H1 (cell line): Measurements from ENCODE around the gene ZNF70. TPM values are rescaled to one million over a fixed set of nuclear protein-coding genes. Genes with fewer than 3 reads are reported as not detected.

Source experiments
- CTCF ChIA-PET: fragments of 300-600 bp; sonication (Branson Sonifier 250); formaldehyde crosslinking; loops from one replicate; lab custom pipeline; 2021; ENCODE audit not compliant: partially characterized antibody; lab: Charles Lee
- POLR2A ChIA-PET: fragments of 300-600 bp; sonication (Branson Sonifier 250); formaldehyde crosslinking; loops from one replicate; lab custom pipeline; 2021; ENCODE audit warnings: inconsistent platforms; ENCODE audit not compliant: partially characterized antibody; lab: Charles Lee
- DNase-seq, 2 experiments: peaks; one replicate each; pipeline versions ENCODE4 v3.0.0 to v3.0.0-alpha.2; 2010 to 2022; ENCODE audit warnings: low spot score in 2 of 2, low read depth in 1 of 2, mixed read lengths in 1 of 2
- FAIRE-seq: peaks from 2 replicates; lab custom pipeline; 2011; peaks lifted over from hg19 to GRCh38; lab: Jason Lieb, UNC
- H2AFZ ChIP-seq: 2 replicates; pipeline ENCODE4 v1.8.1; 2012; ENCODE audit warnings: low read length, inconsistent platforms
- H2AK5ac ChIP-seq: 2 replicates; pipeline ENCODE4 v1.6.1; 2013; ENCODE audit warnings: low read depth, low read length
- H2BK120ac ChIP-seq: replicated peaks from 2 replicates; pipeline ENCODE3; 2013; ENCODE audit warnings: low read depth, low read length, inconsistent platforms
- H2BK12ac ChIP-seq: 2 replicates; pipeline ENCODE4 v1.6.1; 2013; ENCODE audit warnings: low read depth, low read length
- H2BK15ac ChIP-seq: 2 replicates; pipeline ENCODE4 v1.6.1; 2013; ENCODE audit warnings: low read length
- H2BK20ac ChIP-seq: 2 replicates; pipeline ENCODE4 v1.6.1; 2013; ENCODE audit warnings: low read length
- H2BK5ac ChIP-seq: 2 replicates; pipeline ENCODE4 v1.6.1; 2013; ENCODE audit warnings: low read depth, low read length
- H3K14ac ChIP-seq: 2 replicates; pipeline ENCODE4 v1.6.1; 2013; ENCODE audit warnings: inconsistent platforms; ENCODE audit not compliant: insufficient read length
- H3K18ac ChIP-seq: 2 replicates; pipeline ENCODE4 v1.6.1; 2013; ENCODE audit warnings: low read length; ENCODE audit errors: extremely low read depth
- H3K23ac ChIP-seq: 2 replicates; pipeline ENCODE4 v1.6.1; 2013; ENCODE audit warnings: inconsistent platforms; ENCODE audit not compliant: insufficient read length
- H3K23me2 ChIP-seq: 2 replicates; pipeline ENCODE4 v1.6.1; 2013; ENCODE audit warnings: low read depth, low read length
- H3K27ac ChIP-seq: 2 replicates; pipeline ENCODE4 v1.6.1; 2011; ENCODE audit warnings: low read depth, low read length, inconsistent platforms
- H3K27me3 ChIP-seq, 4 experiments: replicated peaks in 1 of 4; 1 replicate in 1 of 4; 2 replicates in 3 of 4; pipeline versions ENCODE4 v1.6.1 to v1.8.1; 2011 to 2013; ENCODE audit warnings: low read length in 3 of 4, mild to moderate bottlenecking in 3 of 4, inconsistent platforms in 2 of 4, mixed read lengths in 2 of 4, moderate library complexity in 1 of 4; ENCODE audit not compliant: control insufficient read depth in 3 of 4, insufficient read depth in 3 of 4; ENCODE audit errors: extremely low read depth in 1 of 4
- H3K36me3 ChIP-seq, 4 experiments: 2 replicates each; pipeline versions ENCODE4 v1.6.1 to v1.8.1; 2011 to 2013; ENCODE audit warnings: mild to moderate bottlenecking in 4 of 4, low read length in 3 of 4, moderate library complexity in 2 of 4, control low read depth in 1 of 4, inconsistent platforms in 1 of 4; ENCODE audit not compliant: insufficient read depth in 4 of 4, control insufficient read depth in 2 of 4
- H3K4ac ChIP-seq: replicated peaks from 2 replicates; pipeline ENCODE3; 2013; ENCODE audit warnings: low read length, low read depth, mixed read lengths, inconsistent platforms; ENCODE audit not compliant: insufficient read length
- H3K4me1 ChIP-seq, 4 experiments: replicated peaks in 1 of 4; 1 replicate in 1 of 4; 2 replicates in 3 of 4; pipeline versions ENCODE4 v1.6.1 to v1.8.1; 2011 to 2013; ENCODE audit warnings: low read length in 3 of 4, inconsistent platforms in 2 of 4, mixed read lengths in 1 of 4; ENCODE audit not compliant: insufficient read depth in 4 of 4, control insufficient read depth in 3 of 4
- H3K4me2 ChIP-seq, 2 experiments: 2 replicates each; pipeline versions ENCODE4 v1.6.1 to v1.8.1; 2011 to 2013; ENCODE audit warnings: low read depth in 2 of 2, low read length in 2 of 2, control low read depth in 1 of 2, inconsistent platforms in 1 of 2, mild to moderate bottlenecking in 1 of 2; ENCODE audit not compliant: insufficient read depth in 1 of 2
- H3K4me3 ChIP-seq, 4 experiments: fragments of 200-600, 300-600 bp in 1 of 4; sonication (generic), shearing (Covaris generic), sonication (Bioruptor Twin) in 1 of 4; 2 replicates each; pipeline versions ENCODE4 v1.5.1 to v1.8.1; 2011 to 2016; ENCODE audit warnings: low read length in 4 of 4, low read depth in 3 of 4, control low read depth in 2 of 4, inconsistent platforms in 2 of 4, mild to moderate bottlenecking in 2 of 4, mixed read lengths in 1 of 4, moderate library complexity in 1 of 4; ENCODE audit not compliant: insufficient read depth in 2 of 4; ENCODE audit errors: extremely low read depth in 1 of 4
- H3K56ac ChIP-seq: replicated peaks from 2 replicates; pipeline ENCODE3; 2013; ENCODE audit warnings: low read depth, mild to moderate bottlenecking, mixed read lengths, low read length, inconsistent platforms; ENCODE audit not compliant: insufficient read length
- H3K79me1 ChIP-seq: 2 replicates; pipeline ENCODE4 v1.6.1; 2013; ENCODE audit warnings: low read depth, low read length, control low read depth
- H3K79me2 ChIP-seq, 2 experiments: 2 replicates each; pipeline versions ENCODE4 v1.6.1 to v1.8.1; 2012 to 2013; ENCODE audit warnings: low read length in 2 of 2, mild to moderate bottlenecking in 2 of 2, inconsistent platforms in 1 of 2; ENCODE audit not compliant: insufficient read depth in 2 of 2, control insufficient read depth in 1 of 2
- H3K9ac ChIP-seq, 4 experiments: replicated peaks in 1 of 4; 1 replicate in 1 of 4; 2 replicates in 3 of 4; pipeline versions ENCODE4 v1.6.1 to v1.8.1; 2011 to 2013; ENCODE audit warnings: low read depth in 3 of 4, low read length in 3 of 4, control low read depth in 2 of 4, mild to moderate bottlenecking in 2 of 4, moderate library complexity in 2 of 4, inconsistent platforms in 1 of 4; ENCODE audit errors: extremely low read depth in 1 of 4
- H3K9me3 ChIP-seq, 2 experiments: 2 replicates each; pipeline versions ENCODE4 v1.6.1 to v1.8.1; 2012 to 2013; ENCODE audit warnings: mild to moderate bottlenecking in 2 of 2, moderate library complexity in 2 of 2, control low read depth in 1 of 2, inconsistent platforms in 1 of 2, low read depth in 1 of 2, low read length in 1 of 2, mixed read lengths in 1 of 2; ENCODE audit not compliant: insufficient read depth in 2 of 2
- H4K20me1 ChIP-seq, 2 experiments: replicated peaks in 1 of 2; 2 replicates each; pipeline versions ENCODE3 to v1.8.1; 2011 to 2013; ENCODE audit warnings: inconsistent platforms in 2 of 2, low read length in 2 of 2, mild to moderate bottlenecking in 1 of 2; ENCODE audit not compliant: insufficient read depth in 2 of 2, control insufficient read depth in 1 of 2
- H4K5ac ChIP-seq: 2 replicates; pipeline ENCODE4 v1.6.1; 2013; ENCODE audit warnings: low read length, low read depth, mixed read lengths, inconsistent platforms; ENCODE audit not compliant: insufficient read length
- H4K8ac ChIP-seq: 2 replicates; pipeline ENCODE4 v1.8.0; 2013; ENCODE audit warnings: mild to moderate bottlenecking, moderate library complexity, low read length, inconsistent platforms; ENCODE audit not compliant: insufficient read depth; ENCODE audit errors: extremely low read depth
- H4K91ac ChIP-seq: replicated peaks from 2 replicates; pipeline ENCODE3; 2013; ENCODE audit warnings: low read length, mixed read lengths, inconsistent platforms; ENCODE audit not compliant: insufficient read length
- EP300 ChIP-seq, 2 experiments: IDR thresholded peaks; 1 replicate in 1 of 2; 2 replicates in 1 of 2; pipeline ENCODE4 v1.6.1; 2011 to 2012; ENCODE audit warnings: low read depth in 2 of 2, low read length in 2 of 2, mild to moderate bottlenecking in 2 of 2, borderline replicate concordance in 1 of 2, inconsistent platforms in 1 of 2, moderate library complexity in 1 of 2
- HDAC6 ChIP-seq: IDR thresholded peaks from one replicate; pipeline ENCODE4 v1.7.1; 2012; ENCODE audit warnings: low read depth, mild to moderate bottlenecking, inconsistent platforms, low read length, moderate library complexity
- KDM1A ChIP-seq: fragments of 200-600, 300-600 bp; sonication (generic); IDR thresholded peaks from 2 replicates; pipeline ENCODE4 v1.7.1; 2016; ENCODE audit warnings: mild to moderate bottlenecking, low read length, borderline replicate concordance
- RNF2 ChIP-seq: fragments of 200-900, 300-1000 bp; sonication (generic); IDR thresholded peaks from 2 replicates; pipeline ENCODE4 v1.7.1; 2016; ENCODE audit warnings: borderline replicate concordance, low read depth, mild to moderate bottlenecking, antibody characterized with exemption, low read length; ENCODE audit not compliant: poor library complexity, severe bottlenecking; ENCODE audit errors: missing control alignments
- SIN3A ChIP-seq, 2 experiments: IDR thresholded peaks in 1 of 2; conservative IDR thresholded peaks in 1 of 2; 2 replicates each; pipeline ENCODE4 v1.6.1; 2011 to 2012; ENCODE audit warnings: low read length in 2 of 2, improper control_type of control experiment in 1 of 2, low read depth in 1 of 2, mild to moderate bottlenecking in 1 of 2
- SRF ChIP-seq: IDR thresholded peaks from 2 replicates; pipeline ENCODE4 v1.6.1; 2011; ENCODE audit warnings: mild to moderate bottlenecking, low read depth, low read length, moderate library complexity
- TEAD4 ChIP-seq: IDR thresholded peaks from 2 replicates; pipeline ENCODE4 v1.6.1; 2012; ENCODE audit warnings: low read depth, low read length, inconsistent platforms, mixed read lengths
- whole genome bisulfite sequencing, 2 experiments: shearing (Covaris generic) in 1 of 2; methylation state at CpG; one replicate each; pipeline versions ENCODE4 v1.1.6 to v1.1.7; 2013 to 2015; ENCODE audit warnings: low lambda C conversion rate in 2 of 2, mixed read lengths in 2 of 2, inconsistent platforms in 1 of 2, low coverage in 1 of 2, missing lambda C conversion rate in 1 of 2; ENCODE audit not compliant: insufficient replicate concordance in 2 of 2, insufficient coverage in 1 of 2, insufficient read length in 1 of 2; ENCODE audit errors: extremely low coverage in 1 of 2, missing lambda C conversion rate in 1 of 2; 5-methylcytosine and 5-hydroxymethylcytosine counted together
- polyA plus RNA-seq, 7 experiments: library from polyadenylated mRNA; depleted of rRNA in 3 of 7; stranded (reverse) in 5 of 7; unstranded in 2 of 7; fragments of >200 nt in 5 of 7; fragments of 200-250 nt in 2 of 7; gene quantifications; 1 replicate in 5 of 7; 2 replicates in 1 of 7; 4 replicates in 1 of 7; pipeline versions ENCODE4 v1.2.1 to v1.2.3, GENCODE V29; 2011 to 2013; ENCODE audit warnings: missing spikeins in 2 of 7, mixed read lengths in 2 of 7
- total RNA-seq: library from RNA; stranded (reverse); fragmentation: NEBNext Ultra II Directional; extraction: Animal tissue kit (Norgen Biotek cat#: 25700); gene quantifications from 2 replicates; pipeline ENCODE4 v1.2.1, GENCODE V29; 2021
- TF ChIP-seq, protein P1 (sequence below): IDR thresholded peaks from 2 replicates; pipeline ENCODE4 v1.6.1; 2012; ENCODE audit warnings: inconsistent platforms
- TF ChIP-seq, protein P2 (sequence below): IDR thresholded peaks from 2 replicates; pipeline ENCODE4 v1.6.1; 2012; ENCODE audit warnings: low read length, inconsistent platforms

Gene ZNF70
- total and polyA plus RNA-seq, 2 of the 8 experiments (the other 6 are each of a cell fraction or from before 2014, with no cell fraction given) = 1.1 to 2.6 TPM

DNA sequence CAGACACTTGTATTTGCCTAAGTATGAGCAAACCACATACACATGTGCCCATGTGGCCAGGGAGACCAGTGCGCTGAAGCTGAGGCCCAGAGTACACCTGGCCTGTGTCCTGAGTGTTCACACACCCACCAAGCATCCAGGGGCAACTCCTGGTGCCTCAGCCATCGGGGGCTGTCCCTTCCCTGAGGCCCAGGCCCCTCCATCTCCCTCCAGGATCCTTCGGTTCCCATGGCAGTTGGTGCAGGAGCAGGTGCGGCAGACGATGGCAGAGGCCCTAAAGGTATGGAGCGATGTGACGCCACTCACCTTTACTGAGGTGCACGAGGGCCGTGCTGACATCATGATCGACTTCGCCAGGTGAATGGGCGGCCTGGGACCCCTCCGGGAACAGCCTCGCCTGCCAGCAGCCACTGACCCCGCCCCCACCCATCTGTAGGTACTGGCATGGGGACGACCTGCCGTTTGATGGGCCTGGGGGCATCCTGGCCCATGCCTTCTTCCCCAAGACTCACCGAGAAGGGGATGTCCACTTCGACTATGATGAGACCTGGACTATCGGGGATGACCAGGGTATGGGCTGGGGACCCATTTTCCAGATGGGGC is 29.3 kb upstream of the ZNF70 start:
- Histone ChIP-seq H3K27ac (no peak overlapping the region), H3K23me2 (no peaks in the 10 kb centered on the region), H2BK120ac (no peak overlapping the region), H4K20me1 (peaks cover 0 to 2% of the 10 kb centered on the region in 2 experiments), H3K23ac (no peak overlapping the region), H4K5ac (no peak overlapping the region), H2BK5ac (no peak overlapping the region), H3K18ac (no peak overlapping the region), H3K36me3 (no peaks in the 10 kb centered on the region), H3K4ac (no peak overlapping the region), H2BK12ac (no peak overlapping the region), H3K9ac (no peak overlapping the region; a peak in 1 of 7 replicates), H2AFZ (no peak overlapping the region), H3K56ac (no peak overlapping the region), H4K8ac (no peak overlapping the region), H3K27me3 (peaks cover 0 to 2% (median 0%) of the 10 kb centered on the region in 4 experiments; a peak in 2 of 7 replicates), H3K79me1 (no peaks in the 10 kb centered on the region; the same call in 1 of the 2 replicates), H2BK15ac (no peak overlapping the region), H3K4me1 (peaks cover 0 to 6% (median 0%) of the 10 kb centered on the region in 4 experiments; a peak in 2 of 7 replicates), H2AK5ac (no peak overlapping the region), H2BK20ac (no peak overlapping the region), H3K4me2 (no peak overlapping the region), H3K9me3 (no peaks in the 10 kb centered on the region), H3K4me3 (no peak overlapping the region), H3K79me2 (no peaks in the 10 kb centered on the region), H4K91ac (no peak overlapping the region), H3K14ac (no peak overlapping the region)
- 88% methylated on average over 20 of the region's 20 CpGs; no CpG with 5 or more reads in 1 of the 2 experiments for WGBS, 2 experiments
- POLR2A ChIA-PET = interaction anchor here (1.5 to 3.9 kb wide), 2 partner anchors 12 to 114 kb away, joined by 3 to 21 read pairs; partner anchors contain the start of gene CHCHD10
- CTCF ChIA-PET = no interaction called here
- FAIRE-seq (no peak), DNase-seq (no peak)
- TF ChIP-seq, protein P1, sequence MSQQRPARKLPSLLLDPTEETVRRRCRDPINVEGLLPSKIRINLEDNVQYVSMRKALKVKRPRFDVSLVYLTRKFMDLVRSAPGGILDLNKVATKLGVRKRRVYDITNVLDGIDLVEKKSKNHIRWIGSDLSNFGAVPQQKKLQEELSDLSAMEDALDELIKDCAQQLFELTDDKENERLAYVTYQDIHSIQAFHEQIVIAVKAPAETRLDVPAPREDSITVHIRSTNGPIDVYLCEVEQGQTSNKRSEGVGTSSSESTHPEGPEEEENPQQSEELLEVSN = no peak
- TF ChIP-seq SIN3A (conservative IDR thresholded peaks at IDR 0.05 in 1 of 2, IDR thresholded peaks at IDR 0.05 in 1 of 2; ENCODE audit: low read depth in 1 of 2, low read length in 2 of 2) (no peak), SRF (no peak), KDM1A (no peak), EP300 (IDR thresholded peaks at IDR 0.05; ENCODE audit: borderline replicate concordance in 1 of 2, low read depth in 2 of 2, low read length in 2 of 2) (no peak), HDAC6 (no peak), RNF2 (no peak), TEAD4 (no peak)
- TF ChIP-seq, protein P2, sequence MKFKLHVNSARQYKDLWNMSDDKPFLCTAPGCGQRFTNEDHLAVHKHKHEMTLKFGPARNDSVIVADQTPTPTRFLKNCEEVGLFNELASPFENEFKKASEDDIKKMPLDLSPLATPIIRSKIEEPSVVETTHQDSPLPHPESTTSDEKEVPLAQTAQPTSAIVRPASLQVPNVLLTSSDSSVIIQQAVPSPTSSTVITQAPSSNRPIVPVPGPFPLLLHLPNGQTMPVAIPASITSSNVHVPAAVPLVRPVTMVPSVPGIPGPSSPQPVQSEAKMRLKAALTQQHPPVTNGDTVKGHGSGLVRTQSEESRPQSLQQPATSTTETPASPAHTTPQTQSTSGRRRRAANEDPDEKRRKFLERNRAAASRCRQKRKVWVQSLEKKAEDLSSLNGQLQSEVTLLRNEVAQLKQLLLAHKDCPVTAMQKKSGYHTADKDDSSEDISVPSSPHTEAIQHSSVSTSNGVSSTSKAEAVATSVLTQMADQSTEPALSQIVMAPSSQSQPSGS = no peak
